ENCODE data around the gene NRIP1. TPM values are rescaled to one million over a fixed set of nuclear protein-coding genes. Genes with fewer than 3 reads are reported as not detected.

The NRIP1 gene
- total and polyA plus RNA-seq, 10 of the 15 experiments (the other 5 are each of a cell fraction or from before 2014, with no cell fraction given): 2.9 to 26.1 (median 9.3) TPM

GRCh38 chr21:15108801-15109200 lies 44.0 kb upstream of the NRIP1 start:
- ChIA-PET SMC1A (ENCODE audit: uncharacterized antibody, unreplicated experiment) (interaction anchor here (1.0 kb wide), 1 partner anchor 374 kb away, joined by 3 read pairs; no protein-coding TSS in a partner anchor), RAD21 (ENCODE audit: unreplicated experiment) (no interaction called here), CTCF (no interaction called here), POLR2A (no interaction called here)
- no peaks in the 10 kb centered on the region for H3K4me1 ChIP-seq (ENCODE audit: control insufficient read depth, insufficient read depth, low read length)
- H3K79me2 ChIP-seq (ENCODE audit: control insufficient read depth, insufficient read depth, low read length): no peaks in the 10 kb centered on the region
- no peak overlapping the region for H3K27ac ChIP-seq (ENCODE audit: control insufficient read depth, insufficient read depth)
- in situ Hi-C loops (cut with MboI) (no loop called here), intact Hi-C loops (cut with micrococcal nuclease; ENCODE audit: unreplicated experiment) (no loop called here)
- FAIRE-seq (no peak), ATAC-seq (no peak), DNase-seq (ENCODE audit: low read depth, low spot score) (no peak)
- no TSS peak for BruUV-seq (replicated peaks)
- no peak overlapping the region for H3K4me3 ChIP-seq
- no peaks in the 10 kb centered on the region for H3K27me3 ChIP-seq (replicated peaks in 1 of 2; ENCODE audit: control insufficient read depth in 2 of 2, insufficient read depth in 2 of 2, low read length in 1 of 2)
- no peak overlapping the region for H3K4me2 ChIP-seq (ENCODE audit: control insufficient read depth, insufficient read depth)
- H3K9ac ChIP-seq (ENCODE audit: control insufficient read depth, insufficient read depth, low read length): no peak overlapping the region
- no peak overlapping the region for H2AFZ ChIP-seq (ENCODE audit: control insufficient read depth, low read depth, low read length)
- no peaks in the 10 kb centered on the region for H4K20me1 ChIP-seq (ENCODE audit: control insufficient read depth, insufficient read depth)
- WGBS (ENCODE audit: insufficient coverage, insufficient replicate concordance, low lambda C conversion rate, missing lambda C conversion rate): 0% methylated on average over 2 of the region's 2 CpGs
- H3K9me3 ChIP-seq (replicated peaks; ENCODE audit: control insufficient read depth, insufficient read depth, low read length): no peaks in the 10 kb centered on the region
- no peaks in the 10 kb centered on the region for H3K36me3 ChIP-seq (ENCODE audit: control insufficient read depth in 2 of 2, insufficient read depth in 2 of 2, low read length in 1 of 2)
- TF ChIP-seq RB1 (IDR thresholded peaks at IDR 0.05; ENCODE audit: borderline replicate concordance) (no peak), NBN (IDR thresholded peaks at IDR 0.05) (no peak), CHD1 (IDR thresholded peaks at IDR 0.05; ENCODE audit: low read depth, low read length) (no peak), IKZF1 (conservative IDR thresholded peaks at IDR 0.05) (no peak), CEBPB (IDR thresholded peaks at IDR 0.05; ENCODE audit: borderline replicate concordance in 1 of 2, low read depth in 2 of 2, low read length in 2 of 2) (no peak), E2F8 (IDR thresholded peaks at IDR 0.05; ENCODE audit: low read depth, partially characterized antibody) (no peak), IRF5 (IDR thresholded peaks at IDR 0.05; ENCODE audit: borderline replicate concordance) (no peak), FOS (IDR thresholded peaks at IDR 0.05; ENCODE audit: borderline replicate concordance, extremely low read depth, insufficient read length) (no peak), NFXL1 (IDR thresholded peaks at IDR 0.05; ENCODE audit: borderline replicate concordance) (no peak), POU2F2 (IDR thresholded peaks at IDR 0.05; ENCODE audit: borderline replicate concordance, low read depth, low read length) (no peak), NFYA (IDR thresholded peaks at IDR 0.05; ENCODE audit: borderline replicate concordance, low read depth, low read length) (no peak), SMAD1 (IDR thresholded peaks at IDR 0.05; ENCODE audit: low read depth, partially characterized antibody) (no peak), MTA2 (IDR thresholded peaks at IDR 0.05; ENCODE audit: low read depth) (no peak), CEBPZ (IDR thresholded peaks at IDR 0.05; ENCODE audit: low read depth, low read length) (no peak), JUND (IDR thresholded peaks at IDR 0.05; ENCODE audit: low read depth, low read length) (no peak)
- TF ChIP-seq, protein P1, sequence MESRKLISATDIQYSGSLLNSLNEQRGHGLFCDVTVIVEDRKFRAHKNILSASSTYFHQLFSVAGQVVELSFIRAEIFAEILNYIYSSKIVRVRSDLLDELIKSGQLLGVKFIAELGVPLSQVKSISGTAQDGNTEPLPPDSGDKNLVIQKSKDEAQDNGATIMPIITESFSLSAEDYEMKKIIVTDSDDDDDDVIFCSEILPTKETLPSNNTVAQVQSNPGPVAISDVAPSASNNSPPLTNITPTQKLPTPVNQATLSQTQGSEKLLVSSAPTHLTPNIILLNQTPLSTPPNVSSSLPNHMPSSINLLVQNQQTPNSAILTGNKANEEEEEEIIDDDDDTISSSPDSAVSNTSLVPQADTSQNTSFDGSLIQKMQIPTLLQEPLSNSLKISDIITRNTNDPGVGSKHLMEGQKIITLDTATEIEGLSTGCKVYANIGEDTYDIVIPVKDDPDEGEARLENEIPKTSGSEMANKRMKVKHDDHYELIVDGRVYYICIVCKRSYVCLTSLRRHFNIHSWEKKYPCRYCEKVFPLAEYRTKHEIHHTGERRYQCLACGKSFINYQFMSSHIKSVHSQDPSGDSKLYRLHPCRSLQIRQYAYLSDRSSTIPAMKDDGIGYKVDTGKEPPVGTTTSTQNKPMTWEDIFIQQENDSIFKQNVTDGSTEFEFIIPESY (IDR thresholded peaks at IDR 0.05): no peak

Measured in GM12878 (cell line).